ENCODE data around the gene UNC93B1.

UNC93B1 gene

DNA sequence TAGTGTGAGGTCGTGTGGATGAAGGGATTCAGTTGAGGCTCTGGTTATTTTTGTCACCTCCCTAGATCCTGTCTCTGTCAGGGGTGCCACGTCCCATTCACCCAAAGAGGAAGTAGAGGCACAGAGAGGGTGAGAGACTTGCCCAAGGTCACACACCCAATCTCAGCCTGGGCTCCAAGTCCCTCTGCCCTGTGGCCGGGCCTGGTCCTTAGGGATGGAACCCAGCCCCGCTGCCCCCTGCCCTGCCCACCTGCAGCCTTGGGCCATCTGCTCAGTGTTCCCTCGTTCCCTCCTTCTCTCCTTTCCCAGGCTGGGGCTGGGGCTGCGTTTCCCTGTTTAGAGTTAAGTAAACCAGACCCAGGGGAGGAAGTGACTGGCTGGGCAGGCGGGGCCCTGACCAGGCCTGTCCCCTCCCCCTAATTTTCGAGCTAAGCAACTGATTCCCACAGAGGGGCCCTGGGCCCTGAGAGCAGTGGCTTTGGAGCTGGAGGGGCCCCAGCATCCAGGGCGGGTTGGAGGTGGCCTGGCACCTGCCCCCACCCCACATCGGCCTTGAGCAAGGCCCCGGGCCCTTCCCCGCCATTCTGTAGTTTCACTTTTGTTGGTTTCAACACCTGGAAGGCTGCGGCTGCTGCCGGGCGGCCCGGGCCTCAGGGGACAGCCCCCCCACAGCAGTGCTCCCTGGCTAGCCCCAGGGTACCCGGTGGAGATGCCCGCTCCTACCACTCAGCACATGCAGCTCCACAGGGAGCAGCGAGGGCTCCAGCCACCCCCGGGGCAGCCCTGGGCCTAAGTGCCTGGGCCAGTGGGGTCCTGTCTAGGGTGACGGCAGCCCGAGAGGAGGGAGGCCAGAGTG is 36.4 kb upstream of the UNC93B1 start:
- peak; percentile 22 for DNase-seq

DNA sequence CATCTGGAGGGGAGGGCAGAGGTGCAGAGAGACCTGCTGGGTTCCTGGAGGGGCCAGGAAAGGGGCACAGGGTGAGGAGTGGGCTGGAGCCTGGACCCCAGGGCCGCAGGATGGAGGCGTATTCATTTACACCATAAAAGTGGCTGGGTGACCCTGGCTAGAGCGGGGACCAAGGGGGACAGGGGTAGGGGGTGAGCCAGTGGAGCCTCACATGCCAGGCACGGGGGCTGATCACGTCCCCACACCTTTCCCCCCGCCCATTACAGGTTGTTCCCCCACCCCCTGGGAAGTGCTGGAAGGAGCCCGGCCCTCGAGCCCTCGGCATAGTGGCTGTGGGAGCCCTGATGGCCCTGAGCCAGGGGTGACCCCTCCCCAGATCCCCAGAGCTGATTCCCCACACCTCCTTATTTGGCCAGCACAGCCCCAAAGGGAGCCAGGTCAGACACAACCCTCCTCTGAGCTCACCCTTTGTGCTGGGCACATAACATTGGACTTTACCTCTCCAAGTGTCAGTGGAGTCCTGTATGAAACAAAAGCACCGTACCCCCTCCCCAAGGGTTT is 35.7 kb upstream of the UNC93B1 start:
- DNase-seq: no peak

DNA sequence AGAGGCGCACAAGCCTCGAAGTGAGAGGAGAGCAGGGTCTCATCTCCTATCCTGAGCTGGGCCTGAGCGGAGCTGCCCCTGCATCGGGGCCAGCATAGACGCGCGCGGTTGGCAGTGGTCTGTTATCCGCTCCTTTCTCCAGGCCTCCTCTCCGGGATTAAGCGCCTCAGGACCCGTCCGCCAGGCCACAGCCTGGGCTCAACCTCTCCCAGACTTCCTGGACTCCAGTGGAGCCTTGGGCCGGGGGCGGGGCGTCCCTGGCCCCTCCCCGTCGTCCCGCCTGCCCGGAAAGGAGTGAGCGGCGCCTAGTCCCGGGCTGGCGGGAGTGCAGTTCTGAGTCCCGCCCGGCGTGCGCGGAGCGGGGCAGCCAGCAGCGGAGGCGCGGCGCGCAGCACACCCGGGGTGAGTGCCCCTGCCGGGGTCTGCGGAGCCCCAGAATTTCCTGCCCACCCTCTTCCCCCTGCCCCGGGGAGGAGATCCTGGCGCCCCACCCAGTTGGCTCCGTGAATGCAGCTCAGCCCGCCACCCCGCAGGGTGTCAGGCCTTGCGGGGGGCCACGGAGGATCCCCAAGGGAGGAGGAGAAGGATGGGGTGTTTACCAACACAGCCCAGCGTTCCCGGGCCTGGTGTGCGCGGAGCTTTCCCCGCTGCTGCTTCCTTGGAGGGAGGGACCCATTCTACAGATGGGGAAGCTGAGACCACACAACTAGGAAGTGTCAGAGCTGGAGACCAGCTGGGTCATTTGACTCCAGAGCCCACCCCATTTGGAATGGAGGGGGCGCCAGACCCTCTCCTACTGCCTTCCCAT is 35.0 kb upstream of the UNC93B1 start, which contains the start of gene TCIRG1:
TSS of gene TCIRG1 (plus strand) at position 308 of the 808 bp plus-strand sequence. CDS start 2,247 bp downstream, outside the sequence.
- no peak for DNase-seq

DNA sequence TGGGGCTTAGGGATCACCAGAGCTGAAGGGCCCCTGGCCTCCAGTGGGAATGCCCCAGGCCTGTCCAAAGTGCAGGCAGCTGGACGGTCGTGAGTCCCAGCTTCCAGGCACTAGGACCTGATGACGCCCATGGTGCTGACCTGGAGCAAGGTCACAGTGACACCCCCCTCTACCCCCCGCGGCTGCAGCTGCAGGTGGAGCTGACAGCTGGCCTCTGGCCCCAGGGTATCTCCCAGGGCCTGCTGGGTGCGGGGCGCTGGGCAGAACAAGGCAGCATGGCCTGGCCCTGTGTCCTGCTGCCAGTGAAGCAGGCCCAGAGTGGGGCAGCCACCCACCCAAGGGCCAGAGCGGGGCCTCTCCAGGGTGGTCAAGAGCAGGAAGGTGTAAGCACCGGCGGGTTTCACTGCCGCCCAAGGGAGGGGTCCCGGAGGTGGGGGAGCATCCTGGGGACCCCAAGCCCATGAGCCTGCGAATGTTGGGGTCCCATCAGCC is 34.4 kb upstream of the UNC93B1 start:
- no peak for DNase-seq

DNA sequence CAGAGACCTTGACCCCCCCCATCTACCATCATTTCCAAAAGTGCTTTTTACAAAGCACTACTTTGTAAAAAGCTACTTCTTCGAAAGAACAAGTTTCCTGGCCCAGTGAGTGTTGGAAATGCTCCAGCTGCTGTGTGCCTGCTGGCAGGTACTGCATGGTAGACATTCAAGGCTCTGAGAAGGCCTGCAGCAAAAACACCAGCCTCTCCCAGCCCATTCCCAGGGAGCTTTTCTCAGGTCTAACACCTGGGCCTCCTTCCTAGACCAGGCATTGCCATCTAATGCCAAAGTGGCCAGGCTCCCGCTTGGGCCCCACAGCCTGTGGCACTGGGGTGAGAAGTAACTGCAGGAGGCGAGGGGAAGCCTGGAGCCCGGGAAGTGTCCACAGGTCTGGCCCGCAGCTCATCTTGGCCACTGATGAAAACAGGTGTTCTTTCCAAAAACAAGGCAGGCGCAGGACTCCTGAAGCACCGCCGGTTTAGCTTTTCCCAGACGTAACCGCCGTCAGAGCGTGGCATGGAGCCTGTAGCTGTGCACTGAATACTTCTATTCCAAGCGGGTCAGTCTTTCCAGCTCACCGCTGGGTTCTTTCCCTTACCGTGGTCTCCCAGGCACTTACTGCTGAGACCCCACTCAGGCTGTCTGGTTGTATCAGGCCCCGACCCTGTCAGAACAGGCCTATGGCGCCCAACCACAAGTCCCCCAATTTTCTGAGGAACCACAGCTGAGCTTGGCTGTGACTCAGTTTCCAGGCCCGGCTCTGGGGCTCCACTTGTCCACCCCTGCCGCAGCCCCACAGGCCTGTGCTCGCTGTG is 33.7 kb upstream of the UNC93B1 start:
- no peak for DNase-seq

DNA sequence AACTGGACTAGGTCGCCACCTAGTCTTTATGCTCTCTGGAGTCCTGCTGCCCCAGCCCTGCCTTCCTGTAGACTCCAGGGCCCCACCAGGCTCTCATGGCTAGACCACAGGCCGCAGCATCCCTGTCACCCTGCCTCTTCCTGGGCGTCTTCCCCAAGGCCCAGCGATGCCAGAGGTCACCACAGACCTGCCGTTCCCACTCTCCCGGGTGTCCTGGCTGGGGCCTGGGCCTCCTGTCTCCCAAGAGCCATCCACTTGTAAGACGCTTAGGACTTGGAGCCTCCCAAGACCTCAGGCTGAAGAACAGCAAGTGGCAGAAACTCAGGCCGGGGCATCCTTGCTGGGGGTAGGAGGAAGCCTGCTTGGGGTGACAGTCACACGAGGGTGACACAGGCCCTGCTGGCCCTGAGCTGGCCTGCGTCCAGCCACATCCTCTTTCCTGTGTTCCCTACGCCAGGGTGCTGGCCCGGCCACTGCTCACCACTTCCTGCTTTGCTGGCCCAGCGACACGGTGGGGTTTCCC is 32.9 kb upstream of the UNC93B1 start:
- no peak for DNase-seq

DNA sequence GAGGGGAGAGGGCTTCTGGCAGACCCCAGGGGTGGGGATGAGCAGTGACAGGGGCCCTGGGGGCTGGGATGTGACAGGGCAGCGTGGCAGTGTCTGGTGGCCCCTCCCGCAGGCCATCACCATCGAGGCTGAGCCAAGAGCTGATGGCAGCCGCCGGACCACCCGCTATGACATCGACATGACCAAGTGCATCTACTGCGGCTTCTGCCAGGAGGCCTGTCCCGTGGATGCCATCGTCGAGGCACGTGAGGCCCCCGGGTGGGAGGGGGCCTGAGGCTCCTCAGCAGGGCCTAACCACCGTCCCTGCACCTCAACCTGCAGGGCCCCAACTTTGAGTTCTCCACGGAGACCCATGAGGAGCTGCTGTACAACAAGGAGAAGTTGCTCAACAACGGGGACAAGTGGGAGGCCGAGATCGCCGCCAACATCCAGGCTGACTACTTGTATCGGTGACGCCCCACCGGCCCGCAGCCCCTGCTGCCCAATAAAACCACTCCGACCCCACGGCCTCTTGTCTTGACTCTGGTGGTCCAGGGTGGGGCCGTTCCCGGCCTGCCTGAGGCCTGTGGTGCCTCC is 32.3 kb upstream of the UNC93B1 start:
- DNase-seq: no peak

DNA sequence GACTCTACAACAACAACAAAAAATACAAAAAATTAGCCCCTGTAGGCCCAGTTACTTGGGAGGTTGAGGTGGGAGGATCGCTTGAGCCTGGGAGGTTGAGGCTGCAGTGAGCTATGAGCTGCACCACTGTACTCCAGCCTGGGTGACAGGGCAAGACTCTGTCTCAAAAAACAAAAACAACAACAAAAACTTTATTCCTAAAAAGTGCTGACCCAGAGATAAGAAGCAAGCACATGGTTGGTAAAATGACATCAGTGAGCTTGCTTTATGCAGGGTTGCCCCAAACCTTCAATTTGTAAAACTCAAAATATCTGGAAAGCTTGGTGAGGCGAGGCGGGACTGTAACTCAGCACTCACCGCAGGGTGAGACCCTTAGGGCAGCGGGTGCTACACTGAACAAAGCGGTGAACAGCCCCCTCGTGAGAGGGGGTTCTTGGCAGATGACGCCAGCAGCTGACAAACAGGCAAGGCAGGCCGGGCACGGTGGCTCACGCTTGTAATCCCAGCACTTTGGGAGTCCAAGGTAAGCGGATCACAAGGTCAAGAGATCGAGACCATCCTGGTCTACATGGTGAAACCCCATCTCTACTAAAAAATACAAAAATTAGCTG is 31.5 kb upstream of the UNC93B1 start:
- no peak for DNase-seq

DNA sequence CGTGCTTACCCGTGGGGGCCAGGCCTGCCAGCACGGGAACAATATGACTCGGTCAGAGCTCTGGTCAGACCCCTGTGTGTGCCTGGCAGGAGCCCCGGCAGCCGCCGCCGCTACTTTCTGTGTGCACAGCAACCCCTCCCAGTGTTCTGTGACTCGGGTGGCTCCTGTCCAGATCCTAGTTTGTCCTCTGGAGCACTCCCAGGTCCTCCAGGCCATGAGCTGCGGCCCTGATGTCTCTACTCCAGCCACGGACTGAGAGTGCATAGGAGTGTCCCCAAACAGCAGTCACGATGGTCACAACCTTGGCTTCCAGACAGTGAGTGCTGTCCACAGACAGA is 29.8 kb upstream of the UNC93B1 start:
- no peak for DNase-seq

DNA sequence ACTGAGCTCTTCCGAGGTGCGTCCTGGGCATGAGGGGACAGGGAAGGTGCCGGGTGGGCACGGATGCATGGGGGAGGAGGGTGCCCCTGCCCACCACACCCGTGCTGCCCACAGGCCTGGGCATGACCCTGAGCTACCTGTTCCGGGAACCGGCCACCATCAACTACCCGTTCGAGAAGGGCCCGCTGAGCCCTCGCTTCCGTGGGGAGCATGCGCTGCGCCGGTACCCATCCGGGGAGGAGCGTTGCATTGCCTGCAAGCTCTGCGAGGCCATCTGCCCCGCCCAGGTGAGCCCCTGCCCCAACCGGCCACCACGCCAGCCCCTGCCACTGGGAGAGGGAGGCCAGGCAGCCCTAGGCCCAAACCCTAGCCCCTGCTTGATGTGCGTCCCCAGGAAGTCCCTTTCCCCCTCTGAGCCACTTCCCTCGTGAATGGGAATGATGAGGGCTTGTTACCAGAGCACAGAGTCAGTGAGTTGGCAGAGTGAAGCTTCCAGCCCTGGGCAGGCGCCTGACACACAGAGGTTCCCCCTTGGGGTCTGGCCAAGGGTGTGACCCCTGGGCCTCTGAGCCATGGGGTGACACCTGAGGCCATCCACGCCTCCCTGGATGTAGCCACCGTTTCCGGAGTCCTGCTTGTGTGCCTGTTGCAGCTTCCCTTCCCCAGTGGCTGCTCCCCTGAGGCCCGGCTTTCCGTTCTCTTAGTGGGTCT is 29.3 kb upstream of the UNC93B1 start:
- no peak for DNase-seq

DNA sequence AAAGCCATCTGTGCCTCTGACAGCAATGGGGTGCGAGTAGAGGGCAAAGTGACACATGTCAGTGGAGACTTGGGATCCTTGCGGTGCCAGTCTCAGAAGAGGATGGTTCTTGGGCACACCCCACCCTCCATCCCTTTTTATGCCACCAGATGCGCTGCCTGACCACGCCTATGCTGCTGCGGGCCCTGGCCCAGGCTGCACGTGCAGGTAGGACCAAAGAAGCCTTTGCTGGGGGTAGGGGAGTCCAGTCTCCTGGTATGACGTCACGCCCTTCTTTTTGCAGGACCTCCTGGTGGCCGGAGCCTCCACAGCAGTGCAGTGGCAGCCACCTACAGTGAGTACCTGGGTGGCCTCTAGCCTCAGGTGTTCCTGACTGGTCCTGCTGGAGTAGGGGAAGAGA is 28.1 kb upstream of the UNC93B1 start:
- no peak for DNase-seq

DNA sequence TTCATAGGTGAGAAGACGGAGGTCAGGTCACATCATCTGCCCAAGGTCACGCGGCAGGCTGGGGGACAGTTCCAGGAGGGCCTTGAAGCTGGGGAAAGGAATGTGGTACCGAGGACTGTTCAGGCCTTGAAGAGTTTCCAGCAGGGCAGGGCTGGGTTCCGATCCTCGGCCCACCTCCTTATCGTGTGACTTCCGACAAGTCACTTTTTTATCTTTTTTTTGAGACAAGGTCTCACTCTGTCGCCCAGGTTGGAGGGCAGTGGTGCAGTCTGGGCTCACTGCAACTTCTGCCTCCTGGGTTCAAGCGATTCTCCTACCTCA is 27.2 kb upstream of the UNC93B1 start:
- no peak for DNase-seq

DNA sequence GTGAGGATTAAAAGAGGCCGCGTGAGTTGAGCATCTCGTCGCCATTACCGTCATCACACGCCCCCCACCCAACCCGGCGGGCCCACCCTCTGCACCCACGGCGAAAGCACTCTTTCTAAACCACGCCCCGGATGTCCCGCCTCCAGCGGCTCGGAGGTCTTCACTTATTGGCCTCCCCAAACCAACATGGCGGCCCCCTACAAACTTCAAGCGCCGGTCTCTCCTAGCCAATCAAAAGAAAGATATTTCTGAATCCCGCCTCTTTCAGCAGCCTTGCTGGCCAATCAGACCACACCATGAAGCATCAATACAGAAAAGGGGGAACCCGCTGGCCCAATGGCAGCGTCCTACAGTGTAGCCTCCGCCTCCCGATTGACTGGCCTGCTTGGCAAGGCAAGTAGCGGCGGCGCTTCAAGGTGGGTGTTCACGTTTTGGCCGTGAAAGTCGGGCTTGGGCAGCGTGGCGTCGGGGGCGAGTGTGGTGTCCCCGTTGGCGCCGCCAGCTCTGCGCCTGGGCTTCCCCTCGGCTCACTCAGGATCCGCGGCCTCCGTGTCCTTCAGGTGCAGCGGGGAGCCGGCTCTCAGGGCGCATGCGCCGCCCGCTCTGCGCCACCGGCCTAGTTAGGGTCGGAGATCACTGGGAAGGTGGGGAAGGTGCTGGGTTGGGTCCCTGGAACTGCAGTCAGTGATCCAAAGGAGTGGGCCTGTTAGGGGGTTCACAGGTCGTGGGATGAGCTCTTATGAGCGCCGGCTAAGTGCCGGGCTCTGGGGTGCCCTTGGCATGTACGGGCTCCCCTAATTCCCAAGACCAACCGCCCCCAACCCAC is 26.6 kb upstream of the UNC93B1 start, which contains the start of gene NDUFS8:
TSS of gene NDUFS8 (plus strand) at position 364 of the 826 bp plus-strand sequence. CDS start 1,471 bp downstream, outside the sequence.
- DNase-seq: peak; percentile 98

DNA sequence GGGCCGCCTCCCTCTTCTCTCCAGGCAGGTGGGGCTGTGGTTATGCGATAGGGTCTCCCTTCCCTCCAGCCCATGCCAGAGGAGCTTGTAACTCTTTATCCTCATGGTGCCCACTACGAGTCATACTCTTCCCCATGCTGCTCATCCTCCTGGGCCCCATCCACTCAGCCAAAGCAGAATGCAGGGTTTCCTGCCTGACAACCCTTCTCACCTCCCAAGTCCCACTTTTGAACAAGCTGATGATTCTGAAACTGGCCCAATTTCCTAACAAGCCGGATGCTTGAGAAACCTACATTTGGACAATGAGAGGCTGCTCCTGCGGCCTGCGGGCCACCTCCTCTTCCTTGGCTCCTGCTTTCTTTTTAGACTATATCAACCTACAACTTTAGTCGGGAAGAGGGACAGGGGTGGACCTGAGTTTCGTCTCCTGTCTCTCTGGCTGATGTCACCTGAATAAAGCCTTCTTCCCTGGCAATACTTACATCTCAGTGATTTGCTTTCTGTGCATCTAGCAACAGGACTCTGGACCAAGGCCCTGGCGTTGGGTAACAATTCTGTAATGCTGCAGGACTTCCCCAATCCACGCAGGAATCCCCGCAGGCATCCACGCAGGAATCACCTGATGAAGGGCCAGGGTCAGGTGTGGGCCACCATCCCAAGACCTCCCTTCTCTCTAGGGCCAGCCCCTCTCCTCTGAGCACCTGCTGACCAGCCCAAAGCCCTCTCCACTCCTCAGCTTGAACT is 25.1 kb upstream of the UNC93B1 start:
- DNase-seq: no peak

DNA sequence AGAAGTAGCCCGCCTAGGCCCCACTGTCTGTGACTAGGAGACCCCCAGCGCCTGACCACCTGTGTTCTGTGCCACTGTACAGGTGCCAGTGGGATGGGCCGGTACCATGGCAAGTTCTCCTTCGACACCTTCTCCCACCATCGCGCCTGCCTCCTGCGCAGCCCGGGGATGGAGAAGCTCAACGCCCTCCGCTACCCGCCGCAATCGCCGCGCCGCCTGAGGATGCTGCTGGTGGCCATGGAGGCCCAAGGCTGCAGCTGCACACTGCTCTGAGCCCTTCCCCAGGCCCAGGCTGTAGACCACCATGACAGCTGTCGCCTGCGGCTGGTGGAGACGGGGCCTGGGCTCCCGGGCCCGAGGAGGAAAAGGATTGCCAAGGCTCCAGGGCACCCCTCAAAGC is 23.8 kb upstream of the UNC93B1 start:
- DNase-seq: no peak

DNA sequence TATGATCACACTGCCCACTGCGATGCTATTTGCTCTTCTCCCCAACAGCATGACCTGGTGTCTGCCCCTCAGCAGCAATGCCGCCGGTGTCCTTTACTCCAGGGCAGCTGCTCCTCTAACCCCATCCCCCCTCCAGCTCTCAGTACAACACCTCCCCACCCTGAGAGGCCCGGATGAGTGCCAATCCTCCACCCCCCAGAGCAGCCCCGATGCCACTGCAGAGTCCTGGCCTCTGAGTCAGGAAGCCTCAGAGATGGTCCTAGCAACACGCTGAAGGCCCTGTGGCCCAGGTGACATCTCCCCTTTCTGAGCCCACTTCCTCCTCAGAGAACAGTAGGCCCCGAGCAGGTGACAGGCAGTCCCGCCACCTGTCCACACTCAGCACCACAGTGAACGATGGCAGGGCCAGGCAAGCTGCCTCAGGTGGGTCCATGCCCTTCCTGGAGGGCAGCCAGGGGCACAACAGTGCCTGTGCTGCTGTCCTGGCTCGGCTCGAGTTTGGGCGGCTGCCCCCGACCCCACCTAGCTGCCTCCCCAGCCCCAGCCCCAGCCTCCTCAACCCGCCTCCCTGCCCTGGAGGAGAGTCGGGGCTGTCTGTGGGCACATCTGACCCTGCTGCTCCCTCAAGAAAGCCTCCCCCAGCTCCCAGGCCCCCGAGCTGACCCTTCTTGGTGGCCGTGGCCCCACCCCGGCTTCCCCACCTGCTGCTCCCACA is 22.7 kb upstream of the UNC93B1 start:
- no peak for DNase-seq

DNA sequence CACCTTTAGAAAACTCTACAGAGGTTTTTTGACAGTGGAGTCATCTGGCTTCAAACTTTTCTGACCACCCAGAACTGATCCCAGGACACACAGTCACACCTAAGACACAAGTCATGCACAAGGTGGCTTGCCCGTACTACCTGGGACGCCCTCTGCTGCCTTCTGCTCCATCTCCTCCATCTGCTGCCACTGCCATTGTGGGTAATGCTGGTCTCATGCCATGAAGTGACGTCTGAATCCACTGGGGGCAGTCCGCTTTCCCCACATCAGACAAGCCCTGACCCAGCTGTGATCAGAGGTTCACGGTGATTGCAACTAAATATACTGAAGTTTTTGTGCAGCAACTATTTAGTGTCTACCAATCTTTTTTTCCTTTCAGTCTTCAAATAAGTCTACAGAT is 21.1 kb upstream of the UNC93B1 start:
- no peak for DNase-seq

DNA sequence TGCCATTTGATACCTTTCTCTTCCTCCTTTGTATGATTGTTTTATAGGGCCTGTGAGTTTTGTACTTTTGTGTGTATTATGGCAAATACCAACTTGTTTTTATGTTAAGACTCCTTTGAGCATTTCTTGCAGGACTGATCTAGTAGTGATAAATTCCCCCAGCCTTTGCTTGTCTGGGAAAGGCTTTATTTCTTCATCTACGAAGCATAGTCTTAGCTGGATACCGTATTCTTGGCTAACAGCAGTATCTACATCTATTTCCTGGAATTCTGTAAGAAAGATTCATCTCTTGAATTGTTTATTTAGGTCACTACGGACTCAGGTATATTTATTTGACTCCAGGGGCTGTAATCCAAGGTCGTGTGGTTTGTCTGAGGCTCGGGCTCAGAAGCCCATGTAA is 20.6 kb upstream of the UNC93B1 start:
- DNase-seq: no peak

DNA sequence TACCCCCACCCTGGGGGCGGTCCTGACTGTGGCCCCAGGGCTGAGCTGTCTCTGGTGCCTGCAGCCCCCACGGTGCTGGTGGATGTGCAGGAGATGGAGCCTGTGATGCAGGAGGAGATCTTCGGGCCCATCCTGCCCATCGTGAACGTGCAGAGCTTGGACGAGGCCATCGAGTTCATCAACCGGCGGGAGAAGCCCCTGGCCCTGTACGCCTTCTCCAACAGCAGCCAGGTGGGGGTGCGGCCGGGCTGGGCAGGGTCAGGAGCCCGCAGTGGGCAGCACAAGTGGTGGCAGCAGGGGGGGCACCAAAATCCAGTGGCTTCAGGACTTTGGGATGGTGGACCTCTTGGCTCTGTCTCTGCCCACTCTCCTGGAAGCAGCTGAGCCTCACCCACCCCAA is 18.6 kb upstream of the UNC93B1 start:
- DNase-seq: no peak

Measured in NCI-H1436 treated with DMSO at 0.1 percent for 48 hours (cell line).